GM18502 (cell line): ENCODE measurements around the gene CORO2A.

Source experiments
- ATAC-seq: cut with Tn5 transposase; IDR thresholded peaks from one replicate; pipeline ENCODE4 v1.9.1; 2021; ENCODE audit warnings: mild to moderate bottlenecking; ENCODE audit not compliant: unreplicated experiment, poor library complexity

The CORO2A gene

GRCh38 chr9:98193336-98193944 lies 1.0 kb upstream of the CORO2A start:
- ATAC-seq, result no peak

- ATAC-seq, result peak; percentile 22
These were observed 550 bp downstream of the CORO2A start for GRCh38 chr9:98191671-98192502.

- ATAC-seq, result no peak
These were observed 1.2 kb downstream of the CORO2A start for GRCh38 chr9:98191181-98191608.

- no peak for ATAC-seq
These were observed 1.7 kb downstream of the CORO2A start for GRCh38 chr9:98190757-98191105.

- no peak for ATAC-seq
These were observed 3.0 kb downstream of the CORO2A start for GRCh38 chr9:98189412-98189811.

GRCh38 chr9:98187926-98188325 lies 4.5 kb downstream of the CORO2A start:
- ATAC-seq, result no peak

GRCh38 chr9:98186236-98186635 lies 6.2 kb downstream of the CORO2A start:
- no peak for ATAC-seq

- no peak for ATAC-seq
These were observed 6.7 kb downstream of the CORO2A start for GRCh38 chr9:98185611-98186171.

- ATAC-seq, result no peak
These were observed 7.3 kb downstream of the CORO2A start for GRCh38 chr9:98185021-98185567.

- no peak for ATAC-seq
These were observed 8.1 kb downstream of the CORO2A start for GRCh38 chr9:98184326-98184725.

- ATAC-seq, result no peak
These were observed 9.4 kb downstream of the CORO2A start for GRCh38 chr9:98182889-98183599.

GRCh38 chr9:98182069-98182820 lies 10.2 kb downstream of the CORO2A start:
- ATAC-seq, result no peak

- ATAC-seq, result no peak
These were observed 10.7 kb downstream of the CORO2A start for GRCh38 chr9:98181746-98182068.

GRCh38 chr9:98180996-98181395 lies 11.4 kb downstream of the CORO2A start:
- ATAC-seq, result no peak

- no peak for ATAC-seq
These were observed 13.3 kb downstream of the CORO2A start for GRCh38 chr9:98178874-98179850.

- no peak for ATAC-seq
These were observed 15.8 kb downstream of the CORO2A start for GRCh38 chr9:98176391-98177259.

- ATAC-seq, result no peak
These were observed 16.7 kb downstream of the CORO2A start for GRCh38 chr9:98175762-98176161.

GRCh38 chr9:98175028-98175569 lies 17.3 kb downstream of the CORO2A start:
- ATAC-seq, result no peak
